DOHH2 (cell line): ENCODE data around the gene ARRDC3.

ENCODE experiments used
- H3F3A ChIP-seq: fragments of 200-600 bp; sonication (generic), shearing (Covaris generic); 2 replicates; pipeline ENCODE4 v1.6.0; 2016; ENCODE audit warnings: antibody characterized with exemption, mild to moderate bottlenecking; ENCODE audit not compliant: control insufficient read depth, insufficient read depth
- H3K27ac ChIP-seq: fragments of 200-600 bp; sonication (generic); 2 replicates; pipeline ENCODE4 v1.5.1; 2014; ENCODE audit warnings: low read depth, mild to moderate bottlenecking, low read length, moderate library complexity
- H3K27me3 ChIP-seq: fragments of 200-600 bp; sonication (generic); 2 replicates; pipeline ENCODE4 v1.6.1; 2014; ENCODE audit warnings: mild to moderate bottlenecking, low read length, mixed read lengths; ENCODE audit not compliant: control insufficient read depth
- H3K36me3 ChIP-seq: fragments of 200-600 bp; sonication (generic); 2 replicates; pipeline ENCODE4 v1.6.1; 2014; ENCODE audit warnings: mild to moderate bottlenecking, low read length, moderate library complexity, mixed read lengths; ENCODE audit not compliant: control insufficient read depth
- H3K4me1 ChIP-seq: fragments of 200-600 bp; sonication (generic); 2 replicates; pipeline ENCODE4 v1.6.1; 2014; ENCODE audit warnings: mild to moderate bottlenecking, low read length, mixed read lengths; ENCODE audit not compliant: control insufficient read depth
- H3K4me2 ChIP-seq: fragments of 200-600 bp; sonication (generic); 2 replicates; pipeline ENCODE4 v1.6.0; 2014; ENCODE audit warnings: mild to moderate bottlenecking, low read length, moderate library complexity
- H3K4me3 ChIP-seq: fragments of 200-600 bp; sonication (generic); 2 replicates; pipeline ENCODE4 v1.5.1; 2014; ENCODE audit warnings: mild to moderate bottlenecking, low read length, mixed read lengths
- H3K79me2 ChIP-seq: fragments of 200-600 bp; sonication (generic); 2 replicates; pipeline ENCODE4 v1.6.1; 2014; ENCODE audit warnings: mild to moderate bottlenecking, low read length, mixed read lengths; ENCODE audit not compliant: control insufficient read depth
- H3K9me2 ChIP-seq: fragments of 200-600 bp; sonication (generic); replicated peaks from 2 replicates; pipeline ENCODE4 v1.6.1; 2014; ENCODE audit warnings: mild to moderate bottlenecking, low read length, mixed read lengths; ENCODE audit not compliant: control insufficient read depth
- H3K9me3 ChIP-seq: fragments of 200-600 bp; sonication (generic); 2 replicates; pipeline ENCODE4 v1.6.1; 2014; ENCODE audit warnings: antibody characterized with exemption, low read length, mixed read lengths; ENCODE audit not compliant: control insufficient read depth, insufficient read depth
- H4K20me1 ChIP-seq: fragments of 200-600 bp; sonication (generic); 2 replicates; pipeline ENCODE4 v1.6.0; 2014; ENCODE audit warnings: low read depth, mild to moderate bottlenecking, antibody characterized with exemption, low read length, moderate library complexity; ENCODE audit not compliant: control insufficient read depth, insufficient read depth
- EZH2phosphoT487 ChIP-seq: fragments of 200-600 bp; sonication (generic); IDR thresholded peaks from 2 replicates; pipeline ENCODE4 v1.6.1; 2017; ENCODE audit warnings: borderline replicate concordance, mild to moderate bottlenecking, antibody characterized with exemption, low read length, moderate library complexity, mixed read lengths
- TF ChIP-seq, protein P1 (sequence below): fragments of 200-600 bp; sonication (generic); IDR thresholded peaks from one replicate; pipeline ENCODE4 v1.5.1; 2014; ENCODE audit warnings: antibody characterized with exemption, mild to moderate bottlenecking, low read depth, low read length; ENCODE audit not compliant: poor library complexity, severe bottlenecking

Gene ARRDC3

DNA sequence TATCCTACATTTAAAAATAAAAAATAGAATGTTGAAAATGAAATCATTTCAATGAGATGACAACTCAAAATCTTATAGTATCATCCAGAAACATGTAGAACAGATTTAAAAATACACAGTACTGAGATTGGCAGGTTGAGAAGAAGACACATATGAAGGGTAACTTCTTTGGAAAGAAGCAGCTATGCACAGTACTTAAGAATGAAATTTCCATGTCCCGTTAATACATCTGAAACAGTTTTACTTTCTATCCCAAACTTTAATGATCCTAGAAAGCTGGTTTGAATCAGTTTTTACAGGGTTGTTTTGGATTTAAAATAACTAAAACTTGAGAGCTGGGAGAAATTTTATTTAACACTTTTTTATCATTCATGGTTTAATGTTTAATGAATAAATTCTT is 36.0 kb upstream of the ARRDC3 start:
- TF ChIP-seq, protein P1, sequence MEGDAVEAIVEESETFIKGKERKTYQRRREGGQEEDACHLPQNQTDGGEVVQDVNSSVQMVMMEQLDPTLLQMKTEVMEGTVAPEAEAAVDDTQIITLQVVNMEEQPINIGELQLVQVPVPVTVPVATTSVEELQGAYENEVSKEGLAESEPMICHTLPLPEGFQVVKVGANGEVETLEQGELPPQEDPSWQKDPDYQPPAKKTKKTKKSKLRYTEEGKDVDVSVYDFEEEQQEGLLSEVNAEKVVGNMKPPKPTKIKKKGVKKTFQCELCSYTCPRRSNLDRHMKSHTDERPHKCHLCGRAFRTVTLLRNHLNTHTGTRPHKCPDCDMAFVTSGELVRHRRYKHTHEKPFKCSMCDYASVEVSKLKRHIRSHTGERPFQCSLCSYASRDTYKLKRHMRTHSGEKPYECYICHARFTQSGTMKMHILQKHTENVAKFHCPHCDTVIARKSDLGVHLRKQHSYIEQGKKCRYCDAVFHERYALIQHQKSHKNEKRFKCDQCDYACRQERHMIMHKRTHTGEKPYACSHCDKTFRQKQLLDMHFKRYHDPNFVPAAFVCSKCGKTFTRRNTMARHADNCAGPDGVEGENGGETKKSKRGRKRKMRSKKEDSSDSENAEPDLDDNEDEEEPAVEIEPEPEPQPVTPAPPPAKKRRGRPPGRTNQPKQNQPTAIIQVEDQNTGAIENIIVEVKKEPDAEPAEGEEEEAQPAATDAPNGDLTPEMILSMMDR: no peak
- no peak for TF ChIP-seq EZH2phosphoT487

GRCh38 chr5:91418158-91418557 is 35.0 kb upstream of the ARRDC3 start:
- Histone ChIP-seq H3F3A (no peaks in the 10 kb centered on the region), H3K4me3 (no peak overlapping the region), H3K9me2 (no peaks in the 10 kb centered on the region), H3K9me3 (no peaks in the 10 kb centered on the region), H3K36me3 (no peaks in the 10 kb centered on the region), H3K4me2 (no peak overlapping the region), H4K20me1 (no peaks in the 10 kb centered on the region), H3K27ac (no peak overlapping the region), H3K27me3 (no peaks in the 10 kb centered on the region), H3K4me1 (no peaks in the 10 kb centered on the region), H3K79me2 (no peaks in the 10 kb centered on the region)
- no peak for TF ChIP-seq EZH2phosphoT487
- TF ChIP-seq, protein P1: no peak

More for the DNA sequence above, 36.0 kb upstream of the ARRDC3 start:
- Histone ChIP-seq H3K4me3 (no peak overlapping the region), H3K4me2 (no peak overlapping the region), H3K4me1 (no peaks in the 10 kb centered on the region), H3F3A (no peaks in the 10 kb centered on the region), H3K27ac (no peak overlapping the region), H3K79me2 (no peaks in the 10 kb centered on the region), H3K9me3 (no peaks in the 10 kb centered on the region), H3K27me3 (no peaks in the 10 kb centered on the region), H3K36me3 (no peaks in the 10 kb centered on the region), H4K20me1 (no peaks in the 10 kb centered on the region), H3K9me2 (no peaks in the 10 kb centered on the region)

DNA sequence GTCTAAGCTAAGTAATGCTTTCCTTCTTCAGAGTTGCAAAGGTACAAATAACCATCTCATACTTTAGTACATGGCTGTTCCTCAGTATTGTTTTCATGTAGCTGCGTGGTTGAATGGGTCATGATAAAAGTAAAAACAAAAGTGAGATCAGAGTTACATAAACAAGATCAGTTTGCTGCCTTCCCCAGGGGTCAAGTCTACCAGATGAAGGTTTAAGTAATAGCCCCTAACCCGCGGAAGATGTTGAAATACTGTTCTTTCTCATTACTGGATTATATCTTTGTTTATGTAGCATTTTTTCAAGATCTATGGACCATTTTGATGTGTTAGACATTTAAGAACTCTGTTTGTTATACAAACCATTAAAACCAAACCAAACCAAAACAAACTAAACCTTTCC is 34.1 kb upstream of the ARRDC3 start:
- Histone ChIP-seq H3K36me3 (no peaks in the 10 kb centered on the region), H3K4me3 (no peak overlapping the region), H3K9me2 (no peaks in the 10 kb centered on the region), H3K27ac (no peak overlapping the region), H4K20me1 (no peaks in the 10 kb centered on the region), H3K9me3 (no peaks in the 10 kb centered on the region), H3F3A (no peaks in the 10 kb centered on the region), H3K4me2 (no peak overlapping the region), H3K79me2 (no peaks in the 10 kb centered on the region), H3K4me1 (no peaks in the 10 kb centered on the region), H3K27me3 (no peaks in the 10 kb centered on the region)
- TF ChIP-seq EZH2phosphoT487: no peak
- TF ChIP-seq, protein P1: no peak

GRCh38 chr5:91416491-91416890 is 33.4 kb upstream of the ARRDC3 start:
- Histone ChIP-seq H3K4me1 (no peaks in the 10 kb centered on the region), H3F3A (no peaks in the 10 kb centered on the region), H3K4me2 (no peak overlapping the region), H3K36me3 (no peaks in the 10 kb centered on the region), H3K79me2 (no peaks in the 10 kb centered on the region), H3K27me3 (no peaks in the 10 kb centered on the region), H4K20me1 (no peaks in the 10 kb centered on the region), H3K27ac (no peak overlapping the region), H3K9me2 (no peaks in the 10 kb centered on the region), H3K4me3 (no peak overlapping the region), H3K9me3 (no peaks in the 10 kb centered on the region)
- TF ChIP-seq, protein P1: no peak
- TF ChIP-seq EZH2phosphoT487: no peak
